Karpas-422 (cell line): ENCODE data around the gene OR4D1. TPM values are rescaled to one million over a fixed set of nuclear protein-coding genes. Genes with fewer than 3 reads are reported as not detected.

Source experiments
- DNase-seq: peaks from one replicate; pipeline ENCODE4 v3.0.0-alpha.2; 2015
- H2AFZ ChIP-seq: fragments of 200-600 bp; sonication (generic); 2 replicates; pipeline ENCODE4 v1.6.1; 2014; ENCODE audit warnings: antibody characterized with exemption, low read length, mixed read lengths
- H3K27ac ChIP-seq: fragments of 200-600 bp; sonication (generic); 2 replicates; pipeline ENCODE4 v1.5.1; 2014; ENCODE audit warnings: mild to moderate bottlenecking, low read length, moderate library complexity
- H3K27me3 ChIP-seq: fragments of 200-600 bp; sonication (generic); 2 replicates; pipeline ENCODE4 v1.6.1; 2014; ENCODE audit warnings: low read length, mixed read lengths
- H3K36me3 ChIP-seq: fragments of 200-600 bp; sonication (generic); 2 replicates; pipeline ENCODE4 v1.6.1; 2014; ENCODE audit warnings: low read length, mixed read lengths; ENCODE audit not compliant: insufficient read depth
- H3K4me1 ChIP-seq: fragments of 200-600 bp; sonication (generic); 2 replicates; pipeline ENCODE4 v1.6.1; 2014; ENCODE audit warnings: mild to moderate bottlenecking, low read length, mixed read lengths
- H3K4me2 ChIP-seq: fragments of 200-600 bp; sonication (generic); 2 replicates; pipeline ENCODE4 v1.6.1; 2014; ENCODE audit warnings: low read length, low read depth, mild to moderate bottlenecking; ENCODE audit not compliant: poor library complexity, severe bottlenecking
- H3K4me3 ChIP-seq: fragments of 200-600 bp; sonication (generic); 2 replicates; pipeline ENCODE4 v1.5.1; 2014; ENCODE audit warnings: mild to moderate bottlenecking, antibody characterized with exemption, low read length, mixed read lengths
- H3K79me2 ChIP-seq: fragments of 200-600 bp; sonication (generic); 2 replicates; pipeline ENCODE4 v1.6.1; 2014; ENCODE audit warnings: mild to moderate bottlenecking, low read length, mixed read lengths
- H3K9ac ChIP-seq: fragments of 200-600 bp; sonication (generic); 2 replicates; pipeline ENCODE4 v1.6.0; 2014; ENCODE audit warnings: low read length
- H3K9me2 ChIP-seq: fragments of 200-600 bp; sonication (generic), shearing (Covaris generic); replicated peaks from 2 replicates; pipeline ENCODE4 v1.6.0; 2014; ENCODE audit warnings: mild to moderate bottlenecking, low read length, moderate library complexity; ENCODE audit not compliant: insufficient read depth
- H3K9me3 ChIP-seq: fragments of 300-700, 200-600 bp; sonication (generic); 2 replicates; pipeline ENCODE4 v1.6.1; 2014; ENCODE audit warnings: low read length, mixed read lengths
- H4K20me1 ChIP-seq: fragments of 200-600 bp; sonication (generic); 2 replicates; pipeline ENCODE4 v1.6.1; 2014; ENCODE audit warnings: mild to moderate bottlenecking, antibody characterized with exemption, low read length, low read depth; ENCODE audit not compliant: insufficient read depth
- total RNA-seq: library from RNA; depleted of rRNA; stranded (reverse); fragments of >200 nt; shearing (Covaris generic); gene quantifications from 2 replicates; pipeline ENCODE4 v1.2.3, GENCODE V29; 2014; ENCODE audit warnings: low replicate concordance

The OR4D1 gene
- total RNA-seq, 1 experiment from 2014 or later, result not detected

GRCh38 chr17:58189436-58190146 is 41.4 kb downstream of the OR4D1 start:
- H3K27me3 ChIP-seq, result no peaks in the 10 kb centered on the region
- H3K9me2 ChIP-seq, result no peaks in the 10 kb centered on the region
- no peak overlapping the region for H2AFZ ChIP-seq
- H3K79me2 ChIP-seq, result no peaks in the 10 kb centered on the region
- no peak overlapping the region for H3K4me3 ChIP-seq
- no peak overlapping the region for H3K27ac ChIP-seq
- no peak for DNase-seq
- no peaks in the 10 kb centered on the region for H3K9me3 ChIP-seq
- no peaks in the 10 kb centered on the region for H3K4me1 ChIP-seq
- no peak overlapping the region for H3K4me2 ChIP-seq
- no peaks in the 10 kb centered on the region for H3K36me3 ChIP-seq
- H3K9ac ChIP-seq, result no peak overlapping the region
- H4K20me1 ChIP-seq, result no peaks in the 10 kb centered on the region

DNA sequence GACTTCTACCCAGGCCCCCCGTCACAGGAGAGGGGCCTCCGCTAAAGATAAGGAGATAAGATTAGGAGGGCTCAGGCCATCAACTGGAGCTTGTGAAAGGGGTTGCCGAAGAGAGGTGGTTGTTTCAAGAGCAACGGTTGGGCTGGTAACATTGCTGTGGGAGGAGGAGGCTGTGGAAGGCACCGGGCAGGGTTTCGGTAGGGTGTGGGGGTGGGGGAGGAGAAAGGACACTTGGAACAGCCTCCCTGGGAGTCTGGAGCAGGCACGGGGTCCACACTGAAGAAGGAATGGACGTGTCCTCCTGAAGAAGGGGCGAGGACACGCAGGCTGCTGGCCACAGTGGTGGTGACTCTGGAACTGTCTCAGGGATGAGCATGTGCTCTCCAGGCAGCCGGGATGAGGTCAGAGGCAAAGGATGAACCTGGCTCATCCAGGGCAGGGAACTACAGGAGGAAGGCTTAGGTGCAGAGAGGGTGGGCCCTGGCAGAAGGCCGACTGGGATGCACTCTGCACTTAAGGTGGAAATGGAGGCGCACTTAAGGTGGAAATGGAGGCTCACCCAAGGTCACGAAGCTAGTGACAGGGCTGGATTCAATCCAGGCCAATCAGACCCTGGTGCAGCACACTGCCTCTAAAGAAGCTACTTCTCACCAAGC is 43.2 kb downstream of the OR4D1 start:
- H3K27ac ChIP-seq, result no peak overlapping the region
- H3K4me2 ChIP-seq, result no peak overlapping the region
- H3K9me3 ChIP-seq, result no peaks in the 10 kb centered on the region
- H3K4me3 ChIP-seq, result no peak overlapping the region
- no peaks in the 10 kb centered on the region for H3K4me1 ChIP-seq
- H3K27me3 ChIP-seq, result no peaks in the 10 kb centered on the region
- no peak overlapping the region for H3K9ac ChIP-seq
- H3K79me2 ChIP-seq, result no peaks in the 10 kb centered on the region
- H2AFZ ChIP-seq, result no peak overlapping the region
- H4K20me1 ChIP-seq, result no peaks in the 10 kb centered on the region
- H3K9me2 ChIP-seq, result no peaks in the 10 kb centered on the region
- DNase-seq, result no peak
- H3K36me3 ChIP-seq, result no peaks in the 10 kb centered on the region

DNA sequence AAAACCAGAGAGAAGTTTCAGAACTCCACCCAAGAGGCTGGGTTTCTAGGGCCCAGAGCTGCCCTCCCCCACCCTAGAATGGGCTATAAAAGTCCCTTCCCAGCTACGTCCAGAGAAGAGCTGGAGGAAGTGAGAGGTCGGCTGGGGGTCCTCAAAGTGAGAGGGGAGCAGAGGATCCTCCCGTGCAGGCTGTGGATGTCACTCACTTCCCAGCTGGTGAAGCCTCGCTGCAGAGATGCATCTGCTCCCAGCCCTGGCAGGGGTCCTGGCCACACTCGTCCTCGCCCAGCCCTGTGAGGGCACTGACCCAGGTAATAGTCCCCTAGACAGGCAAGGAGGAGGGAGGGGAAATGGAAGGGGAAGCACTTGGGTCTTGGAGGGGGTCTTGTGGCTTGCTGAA is 44.4 kb downstream of the OR4D1 start, which contains the start of gene EPX:
Gene EPX, plus strand, starts transcription at position 115 of the 400 bp plus-strand sequence. Its CDS starts 121 bp downstream, at position 236.
- Histone ChIP-seq H3K4me2 (no peak within 1 kb of the TSS), H2AFZ (no peak within 1 kb of the TSS), H3K9me3 (no peaks in the 10 kb centered on the region), H3K9ac (no peak within 1 kb of the TSS), H3K4me1 (no peaks in the 10 kb centered on the region), H3K36me3 (no peaks in the 10 kb centered on the region), H3K27ac (no peak within 1 kb of the TSS), H4K20me1 (no peaks in the 10 kb centered on the region), H3K79me2 (no peaks in the 10 kb centered on the region), H3K9me2 (no peaks in the 10 kb centered on the region), H3K4me3 (no peak within 1 kb of the TSS), H3K27me3 (no peaks in the 10 kb centered on the region)
- DNase-seq, result no peak

- no peaks in the 10 kb centered on the region for H3K27me3 ChIP-seq
- H3K27ac ChIP-seq, result no peak overlapping the region
- no peaks in the 10 kb centered on the region for H3K36me3 ChIP-seq
- no peak overlapping the region for H3K9ac ChIP-seq
- H3K4me1 ChIP-seq, result no peaks in the 10 kb centered on the region
- no peaks in the 10 kb centered on the region for H3K9me2 ChIP-seq
- H3K4me2 ChIP-seq, result no peak overlapping the region
- no peak overlapping the region for H3K4me3 ChIP-seq
- no peaks in the 10 kb centered on the region for H3K79me2 ChIP-seq
- no peaks in the 10 kb centered on the region for H4K20me1 ChIP-seq
- H3K9me3 ChIP-seq, result no peaks in the 10 kb centered on the region
- no peak overlapping the region for H2AFZ ChIP-seq
- no peak for DNase-seq
Measured at GRCh38 chr17:58193641-58194255, 45.6 kb downstream of the OR4D1 start.

GRCh38 chr17:58195518-58196123 is 47.4 kb downstream of the OR4D1 start:
- Histone ChIP-seq H3K27me3 (no peaks in the 10 kb centered on the region), H3K79me2 (no peaks in the 10 kb centered on the region), H3K36me3 (no peaks in the 10 kb centered on the region)

DNA sequence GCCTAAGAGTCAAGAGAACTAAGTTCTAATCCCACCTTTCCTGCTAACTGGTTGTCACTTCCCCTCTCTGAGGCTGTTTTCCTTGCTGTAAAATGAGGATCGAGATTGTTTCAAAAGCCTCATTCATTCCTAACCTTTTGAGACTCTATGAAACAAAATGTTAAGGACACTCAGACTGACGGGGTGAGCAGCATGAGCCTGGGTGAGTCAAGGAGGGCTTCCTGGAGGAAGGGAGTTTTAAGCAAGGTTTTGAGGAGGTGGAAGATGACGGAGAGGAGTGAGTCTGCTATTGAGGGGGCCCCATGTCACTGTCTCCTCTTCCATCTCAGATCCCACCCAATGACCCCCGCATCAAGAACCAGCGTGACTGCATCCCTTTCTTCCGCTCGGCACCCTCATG is 48.4 kb downstream of the OR4D1 start:
- H3K4me1 ChIP-seq, result peaks cover 4% of the 10 kb centered on the region; the same call in 1 of the 2 replicates
- no peak overlapping the region for H3K9ac ChIP-seq
- no peak for DNase-seq
- no peak overlapping the region for H3K27ac ChIP-seq
- H3K9me2 ChIP-seq, result no peaks in the 10 kb centered on the region
- H2AFZ ChIP-seq, result no peak overlapping the region
- H3K27me3 ChIP-seq, result no peaks in the 10 kb centered on the region
- no peaks in the 10 kb centered on the region for H3K79me2 ChIP-seq
- H4K20me1 ChIP-seq, result no peaks in the 10 kb centered on the region
- no peak overlapping the region for H3K4me2 ChIP-seq
- no peaks in the 10 kb centered on the region for H3K36me3 ChIP-seq
- H3K4me3 ChIP-seq, result no peak overlapping the region
- H3K9me3 ChIP-seq, result no peaks in the 10 kb centered on the region

More at GRCh38 chr17:58195518-58196123, 47.4 kb downstream of the OR4D1 start:
- no peaks in the 10 kb centered on the region for H3K9me2 ChIP-seq
- H2AFZ ChIP-seq, result no peak overlapping the region
- DNase-seq, result no peak
- no peak overlapping the region for H3K4me3 ChIP-seq
- no peak overlapping the region for H3K27ac ChIP-seq
- no peak overlapping the region for H3K4me2 ChIP-seq
- H3K4me1 ChIP-seq, result peaks cover 4% of the 10 kb centered on the region; the same call in 1 of the 2 replicates
- no peak overlapping the region for H3K9ac ChIP-seq
- H4K20me1 ChIP-seq, result no peaks in the 10 kb centered on the region
- H3K9me3 ChIP-seq, result no peaks in the 10 kb centered on the region

DNA sequence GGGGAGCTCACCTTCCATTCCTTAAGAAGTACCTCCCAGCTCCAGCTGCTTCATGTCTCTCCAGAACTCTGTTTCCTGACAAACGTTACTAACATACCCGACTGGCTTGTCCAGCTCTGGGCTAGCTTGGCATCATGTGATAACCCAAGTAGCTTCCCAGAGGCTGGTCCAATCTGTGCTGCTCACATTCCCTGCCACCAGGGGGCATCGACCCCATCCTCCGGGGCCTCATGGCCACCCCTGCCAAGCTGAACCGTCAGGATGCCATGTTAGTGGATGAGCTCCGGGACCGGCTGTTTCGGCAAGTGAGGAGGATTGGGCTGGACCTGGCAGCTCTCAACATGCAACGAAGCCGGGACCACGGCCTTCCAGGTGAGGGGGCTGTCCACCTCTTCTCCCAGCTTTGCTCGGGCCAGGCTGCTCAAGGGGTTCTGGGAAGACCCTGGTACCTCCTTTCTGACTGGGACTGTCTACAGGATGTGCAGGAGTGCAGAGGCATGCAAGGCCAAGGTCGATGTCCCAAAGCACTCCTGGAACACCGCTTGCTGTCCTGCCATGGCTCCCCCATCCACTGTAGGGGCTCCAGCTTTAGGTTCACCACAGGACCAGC is 51.9 kb downstream of the OR4D1 start:
- Histone ChIP-seq H3K27ac (no peak overlapping the region), H3K4me2 (no peak overlapping the region), H2AFZ (peak overlapping the region; percentile 28; the same call in 1 of the 2 replicates), H3K36me3 (no peaks in the 10 kb centered on the region), H3K9me2 (no peaks in the 10 kb centered on the region), H3K4me3 (no peak overlapping the region), H4K20me1 (no peaks in the 10 kb centered on the region), H3K79me2 (no peaks in the 10 kb centered on the region), H3K4me1 (peaks cover 4% of the 10 kb centered on the region; the same call in 1 of the 2 replicates), H3K9ac (no peak overlapping the region), H3K9me3 (no peaks in the 10 kb centered on the region), H3K27me3 (no peaks in the 10 kb centered on the region)
- DNase-seq, result peak; percentile 92
